A204.1 (cell line): Measurements from ENCODE around the gene RPS6KC1.
"Not testable (repeated sequence)": the region's sequence is repeated elsewhere in the genome, so short reads cannot be mapped to it uniquely, and the experiment has no call there.

Experiments
- FAIRE-seq: peaks from 2 replicates; lab custom pipeline; 2012; peaks lifted over from hg19 to GRCh38; lab: Jason Lieb, UNC

Gene RPS6KC1

GRCh38 chr1:213107613-213108012, 56.6 kb downstream of the RPS6KC1 start:
- no peak for FAIRE-seq

GRCh38 chr1:213110349-213111300, 59.6 kb downstream of the RPS6KC1 start:
- no peak for FAIRE-seq

GRCh38 chr1:213111502-213111901, 60.5 kb downstream of the RPS6KC1 start:
- FAIRE-seq, result peak; percentile 79

GRCh38 chr1:213112723-213113122, 61.7 kb downstream of the RPS6KC1 start:
- not testable (repeated sequence) for FAIRE-seq

- FAIRE-seq, result not testable (repeated sequence)
These were observed 66.7 kb downstream of the RPS6KC1 start for GRCh38 chr1:213117699-213118180.

- no peak for FAIRE-seq
These were observed 68.8 kb downstream of the RPS6KC1 start for GRCh38 chr1:213119794-213120193.

GRCh38 chr1:213120386-213120785, 69.3 kb downstream of the RPS6KC1 start:
- no peak for FAIRE-seq

- FAIRE-seq, result no peak
These were observed 69.9 kb downstream of the RPS6KC1 start for GRCh38 chr1:213120961-213121360.

- peak; percentile 95 for FAIRE-seq
These were observed 71.5 kb downstream of the RPS6KC1 start for GRCh38 chr1:213122514-213122929.

- no peak for FAIRE-seq
These were observed 72.0 kb downstream of the RPS6KC1 start for GRCh38 chr1:213123087-213123486.

GRCh38 chr1:213123536-213123935, 72.5 kb downstream of the RPS6KC1 start:
- FAIRE-seq, result no peak

- FAIRE-seq, result no peak
These were observed 73.5 kb downstream of the RPS6KC1 start for GRCh38 chr1:213124590-213124989.

GRCh38 chr1:213125643-213126042, 74.6 kb downstream of the RPS6KC1 start:
- FAIRE-seq, result no peak

GRCh38 chr1:213127074-213127473, 76.0 kb downstream of the RPS6KC1 start:
- FAIRE-seq, result no peak

GRCh38 chr1:213131851-213132655, 81.0 kb downstream of the RPS6KC1 start:
- FAIRE-seq, result peak; percentile 84

GRCh38 chr1:213135572-213135971, 84.5 kb downstream of the RPS6KC1 start:
- no peak for FAIRE-seq

- FAIRE-seq, result no peak
These were observed 85.3 kb downstream of the RPS6KC1 start for GRCh38 chr1:213136190-213136917.

GRCh38 chr1:213138391-213138790, 87.3 kb downstream of the RPS6KC1 start:
- no peak for FAIRE-seq

- FAIRE-seq, result no peak
These were observed 87.9 kb downstream of the RPS6KC1 start for GRCh38 chr1:213138892-213139291.

- no peak for FAIRE-seq
These were observed 97.9 kb downstream of the RPS6KC1 start for GRCh38 chr1:213148905-213149304.

- FAIRE-seq, result not testable (repeated sequence)
These were observed 99.0 kb downstream of the RPS6KC1 start for GRCh38 chr1:213150090-213150489.

- no peak for FAIRE-seq
These were observed 103.1 kb downstream of the RPS6KC1 start for GRCh38 chr1:213154056-213154685.
